HCT116 (cell line): ENCODE results near the gene FABP3. TPM values are rescaled to one million over a fixed set of nuclear protein-coding genes. Genes with fewer than 3 reads are reported as not detected.

Source experiments
- ATAC-seq: fragments of 200-7000 bp; cut with Tn5 transposase; 2 replicates; pipeline ENCODE4 v1.9.1; 2020; ENCODE audit warnings: mild to moderate bottlenecking, moderate library complexity
- BruUV-seq: library from RNA; stranded (reverse); fragments of 400-500 nt; replicated peaks from 2 replicates; lab custom pipeline; 2021; lab: Mats Ljungman, UMichigan
- CTCF ChIA-PET: fragments of 300-600 bp; sonication (Branson Sonifier 250); formaldehyde crosslinking; loops from one replicate; lab custom pipeline; 2021; ENCODE audit warnings: antibody characterized with exemption; lab: Charles Lee
- POLR2A ChIA-PET: fragments of 300-600, 350-600 bp; sonication (Branson Sonifier 250); formaldehyde crosslinking; loops from one replicate; lab custom pipeline; 2021; ENCODE audit warnings: antibody characterized with exemption; lab: Charles Lee
- RAD21 ChIA-PET, 2 experiments: fragments of 300-600 bp; sonication (Branson Sonifier 250); formaldehyde crosslinking; loops; one replicate each; lab custom pipeline; 2023; ENCODE audit warnings: low total read pairs in 2 of 2; ENCODE audit not compliant: uncharacterized antibody in 2 of 2, unreplicated experiment in 2 of 2, low non-redundant PET in 1 of 2; lab: Charles Lee
- DNase-seq: peaks from one replicate; pipeline ENCODE4 v3.0.0-alpha.2; 2010; ENCODE audit warnings: low read depth, low spot score
- H2AFZ ChIP-seq: fragments of 200-600 bp; shearing (Covaris generic), sonication (generic); 2 replicates; pipeline ENCODE4 v1.6.1; 2017; ENCODE audit warnings: low read depth, mixed run types, mixed read lengths, antibody characterized with exemption, low read length; ENCODE audit not compliant: poor library complexity, severe bottlenecking
- H3K27ac ChIP-seq: 2 replicates; pipeline ENCODE4 v1.5.1; 2012; ENCODE audit warnings: low read depth, low read length
- H3K27me3 ChIP-seq: fragments of 200-600 bp; sonication (generic); 2 replicates; pipeline ENCODE4 v1.6.1; 2016; ENCODE audit warnings: mixed run types, low read length, mixed read lengths; ENCODE audit not compliant: insufficient read depth
- H3K36me3 ChIP-seq, 2 experiments: fragments of 200-500 bp in 1 of 2; fragments of 200-600 bp in 1 of 2; sonication (Bioruptor generic) in 1 of 2; sonication (generic) in 1 of 2; 2 replicates each; pipeline versions ENCODE4 v1.5.1 to v1.6.1; 2014 to 2016; ENCODE audit warnings: low read length in 2 of 2, inconsistent platforms in 1 of 2, mixed read lengths in 1 of 2, mixed run types in 1 of 2; ENCODE audit not compliant: insufficient read depth in 2 of 2, control insufficient read depth in 1 of 2
- H3K4me1 ChIP-seq, 2 experiments: fragments of 200-600 bp in 1 of 2; sonication (generic) in 1 of 2; 2 replicates each; pipeline versions ENCODE4 v1.5.1 to v1.6.1; 2012 to 2017; ENCODE audit warnings: low read length in 2 of 2, inconsistent platforms in 1 of 2, mild to moderate bottlenecking in 1 of 2, mixed read lengths in 1 of 2, mixed run types in 1 of 2, moderate library complexity in 1 of 2; ENCODE audit not compliant: insufficient read depth in 2 of 2, control insufficient read depth in 1 of 2
- H3K4me2 ChIP-seq: fragments of 200-600 bp; sonication (generic); 2 replicates; pipeline ENCODE4 v1.6.1; 2017; ENCODE audit warnings: mixed run types, low read length, mixed read lengths
- H3K4me3 ChIP-seq, 2 experiments: fragments of 200-600 bp in 1 of 2; sonication (generic) in 1 of 2; replicated peaks in 1 of 2; 2 replicates each; pipeline ENCODE4 v1.5.1; 2011 to 2016; ENCODE audit warnings: low read length in 2 of 2, control low read depth in 1 of 2, low read depth in 1 of 2, mild to moderate bottlenecking in 1 of 2, mixed read lengths in 1 of 2, mixed run types in 1 of 2
- H3K79me2 ChIP-seq: fragments of 200-600 bp; sonication (generic); 2 replicates; pipeline ENCODE4 v1.6.1; 2017; ENCODE audit warnings: mild to moderate bottlenecking, mixed run types, low read length, moderate library complexity, mixed read lengths; ENCODE audit not compliant: insufficient read depth
- H3K9ac ChIP-seq: fragments of 200-600 bp; sonication (generic); 2 replicates; pipeline ENCODE4 v1.6.1; 2016; ENCODE audit warnings: low read length, mixed read lengths
- H3K9me2 ChIP-seq: fragments of 200-600 bp; sonication (generic), shearing (Covaris generic); 2 replicates; pipeline ENCODE4 v1.6.1; 2017; ENCODE audit warnings: mixed run types, mild to moderate bottlenecking, moderate library complexity; ENCODE audit not compliant: insufficient read depth
- H3K9me3 ChIP-seq, 2 experiments: fragments of 200-500 bp in 1 of 2; fragments of 200-600 bp in 1 of 2; sonication (Bioruptor generic) in 1 of 2; sonication (generic) in 1 of 2; 2 replicates each; pipeline ENCODE4 v1.6.1; 2014 to 2017; ENCODE audit warnings: low read length in 2 of 2, mixed read lengths in 2 of 2, inconsistent platforms in 1 of 2, low read depth in 1 of 2, mild to moderate bottlenecking in 1 of 2, mixed run types in 1 of 2, moderate library complexity in 1 of 2; ENCODE audit not compliant: control insufficient read depth in 1 of 2, insufficient read depth in 1 of 2
- H4K20me1 ChIP-seq: fragments of 200-600 bp; sonication (generic), shearing (Covaris generic); 2 replicates; pipeline ENCODE4 v1.6.1; 2017; ENCODE audit warnings: mixed run types, mild to moderate bottlenecking, moderate library complexity; ENCODE audit not compliant: insufficient read depth
- ATF3 ChIP-seq: IDR thresholded peaks from 2 replicates; pipeline ENCODE4 v1.6.1; 2012
- CBX3 ChIP-seq: IDR thresholded peaks from 2 replicates; pipeline ENCODE4 v1.6.1; 2012; ENCODE audit warnings: low read depth
- CTCF ChIP-seq, 3 experiments: fragments of 200-600 bp in 1 of 3; sonication (generic) in 1 of 3; IDR thresholded peaks in 2 of 3; conservative IDR thresholded peaks in 1 of 3; 2 replicates each; pipeline ENCODE4 v1.5.1; 2012 to 2017; ENCODE audit warnings: low read depth in 2 of 3, low read length in 2 of 3, antibody characterized with exemption in 1 of 3, borderline replicate concordance in 1 of 3, control low read depth in 1 of 3, mild to moderate bottlenecking in 1 of 3, mixed read lengths in 1 of 3, mixed run types in 1 of 3, moderate library complexity in 1 of 3; ENCODE audit not compliant: insufficient read depth in 1 of 3
- ELF1 ChIP-seq: IDR thresholded peaks from 2 replicates; pipeline ENCODE4 v1.6.1; 2012; ENCODE audit warnings: low read depth, borderline replicate concordance
- FOSL1 ChIP-seq: IDR thresholded peaks from 2 replicates; pipeline ENCODE4 v1.6.1; 2012; ENCODE audit warnings: low read depth
- JUND ChIP-seq: IDR thresholded peaks from 2 replicates; pipeline ENCODE4 v1.6.1; 2012
- MAX ChIP-seq: IDR thresholded peaks from 2 replicates; pipeline ENCODE4 v1.6.1; 2012
- POLR2A ChIP-seq: IDR thresholded peaks from 2 replicates; pipeline ENCODE4 v1.7.0; 2011; ENCODE audit warnings: borderline replicate concordance; ENCODE audit not compliant: insufficient read depth, insufficient read length; ENCODE audit errors: extremely low read depth
- POLR2AphosphoS5 ChIP-seq: IDR thresholded peaks from 2 replicates; pipeline ENCODE4 v1.6.1; 2011; ENCODE audit warnings: mild to moderate bottlenecking, low read depth, low read length, moderate library complexity
- REST ChIP-seq: IDR thresholded peaks from 2 replicates; pipeline ENCODE4 v1.6.1; 2012; ENCODE audit warnings: low read depth
- SIN3A ChIP-seq: IDR thresholded peaks from 2 replicates; pipeline ENCODE4 v1.6.1; 2012; ENCODE audit warnings: low read depth
- SP1 ChIP-seq: IDR thresholded peaks from 2 replicates; pipeline ENCODE4 v1.6.1; 2012; ENCODE audit warnings: low read depth
- SRF ChIP-seq: IDR thresholded peaks from 2 replicates; pipeline ENCODE4 v1.6.1; 2012; ENCODE audit warnings: low read depth
- YY1 ChIP-seq: IDR thresholded peaks from 2 replicates; pipeline ENCODE4 v1.6.1; 2011; ENCODE audit warnings: low read length, low read depth, moderate library complexity, mild to moderate bottlenecking; ENCODE audit not compliant: insufficient replicate concordance; ENCODE audit errors: extremely low read depth
- ZBTB33 ChIP-seq: IDR thresholded peaks from 2 replicates; pipeline ENCODE4 v1.6.1; 2011; ENCODE audit warnings: mild to moderate bottlenecking, low read length, moderate library complexity; ENCODE audit not compliant: insufficient replicate concordance; ENCODE audit errors: extremely low read depth
- ZNF274 ChIP-seq: fragments of 200-500 bp; sonication (Bioruptor generic); IDR thresholded peaks from 2 replicates; pipeline ENCODE4 v1.6.1; 2014; ENCODE audit warnings: mild to moderate bottlenecking, low read depth, low read length, inconsistent platforms
- intact Hi-C: fragments of 100-400 bp; cut with micrococcal nuclease; formaldehyde crosslinking; loops from 2 replicates; pipeline ENCODE4 v1.10.0; 2022
- total RNA-seq: library from RNA; stranded (reverse); gene quantifications from one replicate; pipeline ENCODE4 v1.2.1, GENCODE V29; 2021; ENCODE audit not compliant: unreplicated experiment

The FABP3 gene
- total RNA-seq, 1 experiment from 2014 or later, result not detected

- no peaks in the 10 kb centered on the region for H4K20me1 ChIP-seq
- no peaks in the 10 kb centered on the region for H3K9me3 ChIP-seq
- POLR2A ChIA-PET, result interaction anchor here (0.9 kb wide), 1 partner anchor 30 kb away, joined by 3 read pairs; the partner anchor contains the start of genes SNRNP40 and ZCCHC17
- H3K4me2 ChIP-seq, result no peak overlapping the region
- DNase-seq (no peak), ATAC-seq (no peak)
- H3K9ac ChIP-seq, result no peak overlapping the region
- H3K27me3 ChIP-seq, result no peaks in the 10 kb centered on the region
- no peaks in the 10 kb centered on the region for H3K4me1 ChIP-seq
- no peak for TF ChIP-seq MAX
- TF ChIP-seq FOSL1, result no peak
- no peak for TF ChIP-seq CTCF (IDR thresholded peaks at IDR 0.05 in 2 of 3, conservative IDR thresholded peaks at IDR 0.05 in 1 of 3; ENCODE audit: borderline replicate concordance in 1 of 3, insufficient read depth in 1 of 3, low read depth in 2 of 3, low read length in 2 of 3)
- TF ChIP-seq ATF3, result no peak
- no peak for TF ChIP-seq POLR2A
- TF ChIP-seq SIN3A, result no peak
- no peak for TF ChIP-seq SP1
- TF ChIP-seq ZNF274, result no peak
- TF ChIP-seq REST, result no peak
- no peak for TF ChIP-seq ZBTB33
- TF ChIP-seq SRF, result no peak
- no peak for TF ChIP-seq JUND
- no peak for TF ChIP-seq CBX3
- TF ChIP-seq ELF1, result no peak
- TF ChIP-seq YY1, result no peak
- TF ChIP-seq POLR2AphosphoS5, result no peak
- intact Hi-C loops, result no loop called here
- BruUV-seq, result no TSS peak
- H3K79me2 ChIP-seq, result no peaks in the 10 kb centered on the region
- H2AFZ ChIP-seq, result no peak overlapping the region
- H3K9me2 ChIP-seq, result no peaks in the 10 kb centered on the region
- CTCF ChIA-PET, result no interaction called here
- no peak overlapping the region for H3K27ac ChIP-seq
- no peak overlapping the region for H3K4me3 ChIP-seq
- RAD21 ChIA-PET, result no interaction called here
- 0 out of 4 replicates have a peak, but pooled peaks cover 0 to 3% of the 10 kb centered on the region in 2 experiments for H3K36me3 ChIP-seq
Measured at GRCh38 chr1:31326461-31326860, 46.4 kb downstream of the FABP3 start.
